Activated B cell treated with CpG ODN at 0.5 μM for 24 hours (primary cell): ENCODE measurements around the gene CSGALNACT2. TPM values are rescaled to one million over a fixed set of nuclear protein-coding genes. Genes with fewer than 3 reads are reported as not detected.

ENCODE experiments used
- ATAC-seq: fragments of 200-7000 bp; cut with Tn5 transposase; one replicate; pipeline ENCODE4 v1.10.0; 2021; ENCODE audit warnings: low read depth, mild to moderate bottlenecking, moderate library complexity
- CTCF ChIA-PET: fragments of 350-600 bp; sonication (Branson Sonifier 250); formaldehyde crosslinking; loops from one replicate; lab custom pipeline; 2021; ENCODE audit warnings: antibody characterized with exemption; lab: Charles Lee
- POLR2A ChIA-PET: fragments of 350-600 bp; sonication (Branson Sonifier 250); formaldehyde crosslinking; loops from one replicate; lab custom pipeline; 2021; ENCODE audit warnings: antibody characterized with exemption; lab: Charles Lee
- DNase-seq: peaks from one replicate; pipeline ENCODE4 v3.0.0; 2022
- H3K27ac Mint-ChIP-seq: one replicate; pipeline ENCODE4 v1.8.0; 2020; ENCODE audit warnings: mixed read lengths
- H3K27me3 Mint-ChIP-seq: one replicate; pipeline ENCODE4 v1.8.0; 2021; ENCODE audit warnings: mixed read lengths
- H3K36me3 Mint-ChIP-seq: one replicate; pipeline ENCODE4 v1.8.0; 2021; ENCODE audit warnings: low read depth, mixed read lengths
- H3K4me1 Mint-ChIP-seq: one replicate; pipeline ENCODE4 v1.8.0; 2021; ENCODE audit warnings: mixed read lengths
- H3K4me3 Mint-ChIP-seq: one replicate; pipeline ENCODE4 v1.8.0; 2020; ENCODE audit warnings: mild to moderate bottlenecking, mixed read lengths
- H3K9me3 Mint-ChIP-seq: one replicate; pipeline ENCODE4 v1.8.0; 2020; ENCODE audit warnings: mixed read lengths
- CTCF ChIP-seq: fragments of 200-600 bp; IDR thresholded peaks from one replicate; pipeline ENCODE4 v1.8.0; 2022; ENCODE audit warnings: antibody characterized with exemption, mild to moderate bottlenecking
- intact Hi-C: fragments of 100-400 bp; cut with micrococcal nuclease; formaldehyde crosslinking; loops from one replicate; pipeline ENCODE4 v1.15.1; 2024
- total RNA-seq: library from RNA; stranded (reverse); gene quantifications from 2 replicates; pipeline ENCODE4 v1.2.3, GENCODE V29; 2022

Gene CSGALNACT2
- total RNA-seq, 1 donor from 2014 or later = 17.4 TPM

GRCh38 chr10:43234471-43235041 lies 96.3 kb downstream of the CSGALNACT2 start:
- H3K27ac Mint-ChIP-seq = no peak overlapping the region
- peaks cover 18% of the 10 kb centered on the region for H3K4me1 Mint-ChIP-seq
- H3K9me3 Mint-ChIP-seq = peaks cover 2% of the 10 kb centered on the region
- H3K27me3 Mint-ChIP-seq = peaks cover 19% of the 10 kb centered on the region
- ChIA-PET POLR2A (no interaction called here), CTCF (no interaction called here)
- intact Hi-C loops = no loop called here
- TF ChIP-seq CTCF = no peak
- no peak for DNase-seq
- ATAC-seq = no peak
- H3K4me3 Mint-ChIP-seq = no peak overlapping the region
- H3K36me3 Mint-ChIP-seq = no peaks in the 10 kb centered on the region

Other genes starting within 250 kb of the CSGALNACT2 start
- gene RET, start 61.4 kb upstream of the CSGALNACT2 start, total RNA-seq = 0.05 TPM in 1 of 2 replicates, not detected in the other
- gene RASGEF1A, start 128.6 kb downstream of the CSGALNACT2 start, total RNA-seq = 1.7 and 1.8 TPM in 2 replicates
- gene FXYD4, start 233.2 kb downstream of the CSGALNACT2 start, total RNA-seq = not detected in 2 replicates